Amniotic epithelial cell (primary cell): ENCODE results near the gene ESPN.

Source experiments
- DNase-seq: peaks from one replicate; pipeline ENCODE4 v3.0.0-alpha.2; 2010; ENCODE audit warnings: low read depth

The ESPN gene

GRCh38 chr1:6497215-6497866, 72.8 kb downstream of the ESPN start:
- DNase-seq = no peak

- DNase-seq = no peak
These were observed 73.4 kb downstream of the ESPN start for GRCh38 chr1:6497867-6498575.

GRCh38 chr1:6498576-6499111, 74.1 kb downstream of the ESPN start:
- DNase-seq = no peak

GRCh38 chr1:6499296-6499695, 74.7 kb downstream of the ESPN start:
- DNase-seq = no peak

- DNase-seq = no peak
These were observed 76.1 kb downstream of the ESPN start for GRCh38 chr1:6500544-6501278.

- DNase-seq = no peak
These were observed 76.8 kb downstream of the ESPN start for GRCh38 chr1:6501279-6501813.

GRCh38 chr1:6502000-6502891, 77.7 kb downstream of the ESPN start:
- no peak for DNase-seq

- no peak for DNase-seq
These were observed 79.5 kb downstream of the ESPN start for GRCh38 chr1:6503884-6504602.

GRCh38 chr1:6504887-6505286, 80.3 kb downstream of the ESPN start:
- no peak for DNase-seq

GRCh38 chr1:6505367-6506209, 81.0 kb downstream of the ESPN start:
- no peak for DNase-seq

- no peak for DNase-seq
These were observed 81.8 kb downstream of the ESPN start for GRCh38 chr1:6506210-6507036.

GRCh38 chr1:6507037-6507428, 82.5 kb downstream of the ESPN start:
- no peak for DNase-seq

- DNase-seq = no peak
These were observed 82.9 kb downstream of the ESPN start for GRCh38 chr1:6507461-6507911.

- DNase-seq = no peak
These were observed 83.7 kb downstream of the ESPN start for GRCh38 chr1:6508154-6508815.

GRCh38 chr1:6508816-6509189, 84.2 kb downstream of the ESPN start:
- no peak for DNase-seq

GRCh38 chr1:6509220-6509918, 84.8 kb downstream of the ESPN start:
- DNase-seq = no peak

- no peak for DNase-seq
These were observed 85.3 kb downstream of the ESPN start for GRCh38 chr1:6509919-6510291.

GRCh38 chr1:6510493-6510892, 85.9 kb downstream of the ESPN start:
- DNase-seq = no peak
